HG03571 (cell line): ENCODE measurements around the gene PSPN.
"Not testable (repeated sequence)": the region's sequence is repeated elsewhere in the genome, so short reads cannot be mapped to it uniquely, and the experiment has no call there.

Experiments used
- ATAC-seq: cut with Tn5 transposase; IDR thresholded peaks from one replicate; pipeline ENCODE4 v1.9.1; 2021; ENCODE audit not compliant: unreplicated experiment

The PSPN gene

DNA sequence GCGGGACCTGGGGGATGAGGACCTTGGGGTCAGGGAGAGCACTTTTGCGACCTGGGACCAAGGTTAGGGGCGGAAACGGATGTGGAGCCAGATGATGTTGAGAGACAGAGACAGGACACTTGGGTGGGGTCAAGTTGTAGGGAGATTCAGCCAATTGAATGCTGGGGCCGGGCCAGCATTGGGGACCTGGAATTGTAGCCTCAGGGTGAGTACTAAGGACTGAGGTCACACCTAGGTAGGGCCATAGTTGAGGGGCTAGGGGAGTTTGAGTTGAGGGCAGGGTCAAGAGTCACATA is 2.0 kb downstream of the PSPN start:
- ATAC-seq: no peak

DNA sequence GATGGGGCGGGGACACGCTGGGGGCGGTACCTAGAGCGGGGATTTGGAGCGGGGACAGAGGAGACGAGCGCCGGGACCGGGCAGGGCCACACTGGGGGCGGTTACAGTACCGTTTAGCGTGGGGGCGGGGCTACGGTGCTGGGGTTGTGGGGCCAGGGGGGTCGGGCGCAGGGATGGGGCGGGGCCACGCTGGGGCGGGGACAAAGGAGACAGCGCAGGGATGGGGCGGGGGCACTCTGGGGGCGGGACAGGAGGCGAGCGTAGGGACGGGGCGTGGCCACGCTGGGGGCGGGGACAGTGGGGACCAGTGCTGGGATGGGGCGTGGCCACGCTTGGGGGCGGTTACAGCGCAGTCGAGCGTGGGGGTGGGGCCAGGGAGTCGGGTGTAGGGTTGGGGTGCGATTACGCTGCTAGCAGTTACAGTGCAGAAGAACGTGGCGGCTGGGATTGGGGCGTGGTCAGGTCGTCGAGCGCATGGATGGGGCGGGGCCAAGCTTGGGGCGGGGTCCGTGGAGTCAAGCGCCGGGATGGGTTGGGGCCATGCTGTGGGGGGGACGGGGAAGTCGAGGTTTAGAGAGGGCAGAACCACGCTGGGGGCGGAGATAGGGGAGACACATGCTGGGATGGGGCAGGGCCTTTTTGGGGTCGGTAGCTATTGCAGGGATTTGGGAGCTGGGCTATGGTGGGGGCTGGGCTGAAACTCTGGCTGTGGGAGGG is 2.5 kb downstream of the PSPN start:
- ATAC-seq: peak; percentile 44

DNA sequence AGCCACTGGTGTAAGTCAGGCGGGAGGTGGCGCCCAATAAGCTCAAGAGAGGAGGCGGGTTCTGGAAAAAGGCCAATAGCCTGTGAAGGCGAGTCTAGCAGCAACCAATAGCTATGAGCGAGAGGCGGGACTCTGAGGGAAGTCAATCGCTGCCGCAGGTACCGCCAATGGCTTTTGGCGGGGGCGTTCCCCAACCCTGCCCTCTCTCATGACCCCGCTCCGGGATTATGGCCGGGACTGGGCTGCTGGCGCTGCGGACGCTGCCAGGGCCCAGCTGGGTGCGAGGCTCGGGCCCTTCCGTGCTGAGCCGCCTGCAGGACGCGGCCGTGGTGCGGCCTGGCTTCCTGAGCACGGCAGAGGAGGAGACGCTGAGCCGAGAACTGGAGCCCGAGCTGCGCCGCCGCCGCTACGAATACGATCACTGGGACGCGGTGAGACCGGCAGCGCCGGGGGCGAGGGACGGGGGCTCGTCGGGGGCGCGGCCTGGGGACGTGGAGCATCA is 3.1 kb downstream of the PSPN start, which contains the start of gene ALKBH7:
ALKBH7 (plus strand) TSS at position 201 of the 502 bp plus-strand sequence; CDS start at position 228, 27 bp downstream.
- peak; percentile 59 for ATAC-seq

DNA sequence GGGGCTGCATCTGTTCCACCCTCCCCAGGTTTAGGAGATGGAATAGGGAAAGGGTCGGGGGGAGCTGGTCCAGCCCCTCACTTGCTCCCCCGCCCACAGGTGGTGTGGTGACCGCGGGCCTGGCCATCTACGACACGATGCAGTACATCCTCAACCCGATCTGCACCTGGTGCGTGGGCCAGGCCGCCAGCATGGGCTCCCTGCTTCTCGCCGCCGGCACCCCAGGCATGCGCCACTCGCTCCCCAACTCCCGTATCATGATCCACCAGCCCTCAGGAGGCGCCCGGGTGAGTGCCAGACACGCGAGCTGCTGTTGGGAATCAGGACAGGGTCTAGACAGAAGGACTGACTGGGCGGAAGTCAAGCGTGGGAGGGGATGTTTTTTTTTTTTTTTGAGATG is 11.4 kb downstream of the PSPN start:
- ATAC-seq: no peak

DNA sequence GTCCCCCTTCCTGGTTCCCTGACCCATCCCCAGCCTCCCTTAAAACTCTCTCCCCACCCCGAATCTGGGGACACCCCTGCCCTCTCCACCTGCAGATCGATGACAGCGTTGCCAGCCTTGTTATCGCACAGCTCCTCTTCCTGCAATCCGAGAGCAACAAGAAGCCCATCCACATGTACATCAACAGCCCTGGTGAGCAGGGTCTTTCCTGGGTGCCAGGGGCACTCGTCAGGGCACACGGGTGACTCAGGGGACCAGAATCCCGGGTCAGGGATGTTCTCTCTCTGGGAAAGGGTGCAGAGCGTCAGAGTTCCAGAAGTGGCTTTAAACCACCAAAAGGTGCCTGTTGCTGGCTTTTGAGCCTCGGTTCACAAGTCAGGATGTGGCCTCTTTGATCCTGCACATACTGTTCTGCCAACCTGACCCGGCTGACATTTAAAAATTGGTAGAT is 13.4 kb downstream of the PSPN start:
- ATAC-seq: no peak

DNA sequence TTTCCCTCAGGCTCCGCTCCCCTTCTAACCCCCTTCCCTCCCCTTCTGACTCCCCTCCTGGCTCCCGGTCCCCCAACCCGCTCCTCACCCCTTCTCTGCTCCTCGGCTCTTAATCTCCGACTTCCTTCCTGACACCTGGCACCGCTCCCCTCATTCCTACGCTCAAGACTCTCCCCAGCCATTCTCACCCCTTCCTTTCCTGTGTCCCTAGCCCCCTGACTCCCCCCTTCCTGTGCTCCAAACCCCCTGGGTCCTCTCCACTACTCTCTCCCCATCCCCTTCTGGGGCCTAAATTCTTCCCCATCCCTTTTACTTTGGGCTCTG is 13.7 kb downstream of the PSPN start:
- ATAC-seq: no peak

DNA sequence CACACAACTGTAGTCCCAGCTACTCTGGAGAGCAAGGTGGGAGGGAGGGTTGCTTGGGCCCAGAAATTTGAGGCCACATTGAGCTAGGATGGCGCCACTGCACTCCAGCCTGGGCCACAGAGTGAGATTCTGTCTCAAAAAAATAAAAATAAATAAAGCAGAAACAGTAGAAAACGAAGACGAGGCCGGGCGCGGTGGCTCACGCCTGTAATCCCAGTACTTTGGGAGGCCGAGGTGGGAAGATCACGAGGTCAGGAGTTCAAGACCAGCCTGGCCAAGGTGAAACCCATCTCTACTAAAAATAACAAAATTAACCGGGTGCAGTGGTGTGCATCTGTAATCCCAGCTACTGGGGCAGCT is 14.9 kb downstream of the PSPN start:
- not testable (repeated sequence) for ATAC-seq

DNA sequence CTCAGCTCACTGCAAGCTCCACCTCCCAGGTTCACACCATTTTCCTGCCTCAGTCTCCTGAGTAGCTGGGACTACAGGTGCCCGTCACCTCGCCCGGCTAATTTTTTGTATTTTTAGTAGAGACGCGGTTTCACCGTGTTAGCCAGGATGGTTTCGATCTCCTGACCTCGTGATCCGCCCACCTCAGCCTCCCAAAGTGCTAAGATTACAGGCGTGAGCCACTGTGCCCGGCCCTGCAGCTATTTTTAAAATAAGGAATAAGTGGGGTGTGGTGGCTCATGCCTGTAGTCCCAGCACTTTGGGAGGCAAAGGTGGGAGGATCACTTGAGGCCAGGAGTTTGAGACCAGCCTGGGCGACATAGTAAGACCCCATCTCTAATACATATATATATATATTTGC is 15.3 kb downstream of the PSPN start:
- ATAC-seq: not testable (repeated sequence)

DNA sequence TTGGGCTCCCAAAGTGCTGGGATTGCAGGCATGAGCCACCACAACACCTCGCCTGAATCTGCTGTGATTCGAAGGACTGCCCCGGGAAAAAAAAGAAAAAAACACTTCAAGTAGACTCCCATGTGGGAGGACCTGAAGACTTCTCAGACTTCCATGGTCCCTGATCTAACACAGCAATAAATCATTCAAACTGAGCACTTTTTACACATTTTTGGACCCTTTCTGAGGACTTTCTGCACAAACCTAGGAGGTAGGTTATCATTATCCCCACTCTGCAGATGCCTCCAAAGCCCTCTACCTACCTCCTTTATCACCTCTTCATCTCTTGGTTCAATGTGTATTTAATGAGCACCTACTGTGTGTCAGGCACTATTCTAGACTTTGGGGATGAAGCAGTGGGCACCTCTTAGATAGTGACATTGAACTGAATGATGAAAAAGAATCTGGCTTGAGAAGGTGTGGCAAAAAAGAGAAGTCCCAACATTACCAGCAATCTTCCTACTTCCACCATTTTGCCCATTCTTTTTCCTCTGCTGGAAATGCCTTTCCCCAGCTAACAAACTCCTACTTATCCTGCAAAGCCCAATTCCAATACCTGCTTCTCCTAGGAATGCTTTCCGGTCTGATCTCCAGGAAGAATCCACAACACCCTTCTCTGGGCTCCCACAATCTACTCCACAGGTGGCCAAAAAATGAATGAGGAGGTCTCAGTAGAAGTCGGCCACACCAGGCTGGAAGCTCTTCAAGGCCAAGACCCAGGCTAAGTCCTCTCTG is 16.0 kb downstream of the PSPN start:
- ATAC-seq: no peak

DNA sequence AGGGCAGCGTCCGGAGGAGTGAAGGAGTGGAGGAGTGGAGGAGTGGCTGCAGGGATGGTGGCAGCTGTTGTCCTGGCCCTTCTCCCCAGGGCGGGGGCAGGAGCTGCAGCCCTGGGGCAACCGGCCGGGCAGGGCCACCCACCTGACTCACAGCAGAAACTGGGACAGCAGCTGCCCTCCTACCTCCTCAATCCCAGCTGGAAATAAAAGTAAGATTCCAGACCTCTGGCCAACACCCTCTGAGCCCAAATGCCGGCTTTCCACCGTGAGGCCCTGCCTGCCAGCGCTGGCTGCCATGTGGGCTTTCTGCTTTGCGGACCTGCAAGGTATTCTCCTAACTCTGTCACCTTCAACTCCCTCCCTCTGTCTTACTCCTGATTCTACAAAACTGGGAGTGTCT is 17.7 kb downstream of the PSPN start:
- no peak for ATAC-seq

DNA sequence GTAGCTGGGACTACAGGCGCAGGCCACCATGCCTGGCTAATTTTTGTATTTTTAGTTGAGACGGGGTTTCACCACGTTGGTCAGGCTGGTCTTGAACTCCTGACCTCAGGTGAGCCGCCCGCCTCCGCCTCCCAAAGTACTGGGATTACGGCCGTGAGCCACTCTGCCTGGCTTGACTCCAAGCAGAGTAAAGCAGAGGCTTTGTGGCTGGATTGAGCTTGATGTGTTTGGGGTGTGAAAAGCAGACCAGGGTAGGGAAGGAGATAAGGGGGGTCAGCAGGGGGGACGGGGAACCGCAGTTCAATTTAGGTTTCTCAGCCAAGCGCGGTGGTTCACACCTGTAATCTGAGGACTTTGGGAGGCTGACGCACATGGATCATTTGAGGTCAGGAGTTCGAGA is 18.6 kb downstream of the PSPN start:
- no peak for ATAC-seq

DNA sequence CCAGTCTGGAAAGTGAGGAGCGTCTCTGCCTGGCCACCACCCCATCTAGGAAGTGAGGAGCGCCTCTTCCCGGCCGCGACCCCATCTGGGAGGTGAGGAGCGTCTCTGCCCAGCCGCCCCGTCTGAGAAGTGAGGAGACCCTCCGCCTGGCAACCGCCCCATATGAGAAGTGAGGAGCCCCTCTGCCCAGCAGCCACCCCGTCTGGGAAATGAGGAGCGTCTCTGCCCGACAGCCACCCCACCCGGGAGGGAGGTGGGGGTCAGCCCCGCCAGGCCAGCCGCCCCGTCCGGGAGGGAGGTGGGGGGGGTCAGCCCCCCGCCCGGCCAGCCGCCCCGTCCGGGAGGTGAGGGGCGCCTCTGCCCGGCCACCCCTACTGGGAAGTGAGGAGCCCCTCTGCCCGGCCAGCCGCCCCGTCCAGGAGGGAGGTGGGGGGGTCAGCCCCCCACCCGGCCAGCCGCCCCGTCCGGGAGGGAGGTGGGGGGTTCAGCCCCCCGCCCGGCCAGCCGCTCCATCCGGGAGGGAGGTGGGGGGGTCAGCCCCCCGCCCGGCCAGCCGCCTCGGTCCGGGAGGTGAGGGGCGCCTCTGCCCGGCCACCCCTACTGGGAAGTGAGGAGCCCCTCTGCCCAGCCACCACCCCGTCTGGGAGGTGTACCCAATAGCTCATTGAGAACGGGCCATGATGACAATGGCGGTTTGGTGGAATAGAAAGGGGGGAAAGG is 20.3 kb downstream of the PSPN start:
- ATAC-seq: not testable (repeated sequence)

DNA sequence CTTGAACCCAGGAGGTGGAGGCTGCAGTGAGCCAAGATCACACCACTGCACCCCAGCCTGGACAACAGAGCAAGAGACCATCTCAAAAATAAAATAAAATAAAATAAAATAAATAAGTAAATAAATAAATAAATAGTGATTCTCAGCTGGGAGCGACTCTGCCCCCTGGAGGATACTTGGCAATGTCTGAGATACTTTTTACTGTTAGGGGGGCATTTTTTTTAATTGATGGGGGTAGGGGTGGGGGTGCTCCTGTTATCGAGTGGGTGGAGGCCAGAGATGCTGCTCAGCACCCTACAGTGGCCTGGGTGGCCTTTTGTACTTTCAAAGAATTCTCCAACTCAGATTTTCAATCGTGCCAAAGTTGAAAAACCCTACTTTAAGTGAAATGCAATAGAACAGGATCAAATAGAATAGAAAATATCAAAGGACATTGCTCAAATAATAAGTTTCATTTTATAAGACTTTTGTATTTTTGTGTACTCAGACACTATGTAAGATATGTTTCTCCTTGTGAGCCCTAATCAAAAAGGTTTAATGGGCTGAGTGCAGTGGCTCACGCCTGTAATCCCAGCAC is 21.5 kb downstream of the PSPN start:
- no peak for ATAC-seq

DNA sequence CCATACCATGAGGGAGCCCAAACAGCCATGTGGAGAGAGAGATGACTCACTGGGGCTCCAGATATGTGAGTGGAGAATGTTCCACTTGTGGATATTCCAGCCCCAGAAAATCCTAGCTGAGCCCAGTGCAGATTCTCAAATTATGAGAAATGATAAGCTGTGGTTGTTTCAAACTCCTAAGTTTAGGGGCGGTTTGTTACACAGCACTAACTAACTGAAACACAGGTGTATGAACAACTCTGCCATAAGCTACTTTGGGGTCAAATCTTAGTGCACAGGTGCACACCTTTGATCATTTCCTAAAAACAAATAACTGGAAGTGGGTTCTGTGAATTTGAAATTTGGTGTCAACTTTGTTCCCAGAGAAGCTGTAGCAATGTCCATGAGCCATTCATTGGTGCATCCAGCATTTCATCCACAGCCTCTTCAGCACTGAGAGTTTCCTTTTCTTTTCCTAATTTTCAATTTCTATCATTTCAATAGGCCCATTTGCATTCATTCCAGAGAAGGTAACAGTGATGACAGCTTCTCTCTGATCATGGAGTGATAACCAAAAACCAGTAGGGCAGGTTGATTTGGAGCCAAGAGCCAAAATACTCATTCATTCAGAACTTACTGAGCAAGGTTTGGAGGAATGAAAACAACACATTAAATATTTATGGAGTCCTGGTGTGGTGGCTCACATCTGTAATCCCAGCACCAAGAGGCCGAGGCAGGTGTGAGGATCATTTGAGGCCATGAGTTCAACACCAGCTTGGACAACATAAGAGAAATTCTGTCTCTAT is 23.2 kb downstream of the PSPN start:
- no peak for ATAC-seq

DNA sequence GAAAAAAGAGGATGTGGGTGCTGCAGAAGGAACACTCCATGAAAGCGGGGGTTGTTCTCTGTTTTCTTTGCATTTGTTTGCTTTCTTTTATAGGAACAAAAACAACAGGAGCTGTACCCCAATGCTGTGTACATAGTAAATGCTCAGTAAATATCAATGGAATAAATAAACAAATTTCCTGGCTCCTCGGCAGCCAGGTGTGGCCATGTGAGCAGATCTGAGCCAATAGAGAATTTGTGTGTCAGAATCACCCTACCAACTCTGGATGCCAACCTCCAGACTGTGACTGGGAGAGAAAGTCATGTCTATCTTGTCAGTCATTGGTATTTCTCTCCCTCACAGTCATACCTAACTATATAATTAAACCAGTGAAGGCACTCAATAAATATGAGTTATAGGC is 25.0 kb downstream of the PSPN start:
- no peak for ATAC-seq

DNA sequence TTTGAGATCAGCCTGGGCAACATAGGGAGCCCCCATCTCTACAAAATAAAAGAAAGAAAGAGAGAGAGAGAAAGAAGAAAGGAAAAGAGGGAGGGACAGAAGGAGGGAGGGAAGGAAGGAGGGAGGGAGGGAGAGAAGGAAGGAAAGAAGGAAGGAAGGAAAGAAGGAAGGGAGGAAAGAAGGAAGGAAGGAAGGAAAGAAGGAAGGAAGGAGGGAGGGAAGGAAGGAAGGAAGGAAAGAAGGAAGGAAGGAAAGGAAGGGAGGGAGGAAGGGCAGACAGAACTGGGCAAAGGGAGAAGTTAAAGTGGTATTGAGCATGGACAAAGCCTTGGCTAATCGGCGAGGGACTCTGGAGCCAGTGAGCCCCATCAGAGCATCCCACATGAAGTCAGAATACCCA is 26.5 kb downstream of the PSPN start:
- ATAC-seq: not testable (repeated sequence)

DNA sequence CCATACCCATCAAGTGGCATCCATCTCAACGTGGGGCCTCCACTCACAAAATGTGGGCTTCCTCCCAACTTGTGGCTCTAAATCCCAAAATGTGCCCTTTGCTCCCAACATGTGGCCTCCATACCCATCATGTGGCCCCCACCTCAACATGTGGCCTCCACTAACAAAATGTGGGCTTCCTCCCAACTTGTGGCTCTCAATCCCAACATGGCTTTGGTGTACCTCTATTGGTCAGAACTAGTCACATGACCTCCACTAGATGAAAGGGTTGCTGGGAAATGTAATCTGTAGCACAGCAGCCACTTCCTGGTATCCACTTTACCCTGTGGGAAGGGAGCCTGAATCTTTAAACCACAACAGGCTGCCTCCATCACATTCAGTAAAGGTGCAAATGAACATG is 32.3 kb downstream of the PSPN start:
- ATAC-seq: no peak

DNA sequence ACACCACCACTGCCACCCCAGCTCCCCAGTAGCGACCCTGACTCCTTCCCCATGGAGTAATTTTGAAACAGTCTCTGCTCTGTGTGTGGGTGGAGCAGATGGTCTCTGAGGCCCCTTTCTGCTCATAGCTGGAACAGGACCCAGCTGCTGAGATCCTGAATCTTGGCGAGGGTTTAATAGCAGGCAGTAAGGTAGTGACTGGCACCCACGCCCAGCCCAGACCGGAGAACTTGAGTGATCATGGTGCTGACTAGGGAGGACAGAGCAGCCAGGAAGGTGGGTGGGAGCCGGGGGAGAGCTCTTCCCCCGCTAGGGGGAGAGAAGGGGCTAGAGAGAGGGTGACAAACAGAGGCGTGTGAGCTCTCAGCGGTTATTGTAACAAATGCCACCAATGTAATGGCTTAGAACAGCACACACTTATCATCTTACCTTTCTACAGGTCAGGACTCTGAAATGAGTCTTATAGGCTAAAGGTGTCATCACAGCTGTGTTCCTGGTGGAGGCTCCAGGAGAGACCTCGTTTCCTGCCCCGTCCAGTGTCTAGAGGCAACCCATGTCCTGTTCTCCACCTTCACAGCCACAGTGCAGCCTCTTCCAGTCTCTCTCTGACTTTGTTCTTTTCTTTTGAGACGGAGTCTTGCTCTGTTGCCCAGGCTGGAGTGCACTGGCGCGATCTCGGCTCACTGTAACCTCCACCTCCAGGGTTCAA is 35.1 kb downstream of the PSPN start:
- ATAC-seq: no peak

DNA sequence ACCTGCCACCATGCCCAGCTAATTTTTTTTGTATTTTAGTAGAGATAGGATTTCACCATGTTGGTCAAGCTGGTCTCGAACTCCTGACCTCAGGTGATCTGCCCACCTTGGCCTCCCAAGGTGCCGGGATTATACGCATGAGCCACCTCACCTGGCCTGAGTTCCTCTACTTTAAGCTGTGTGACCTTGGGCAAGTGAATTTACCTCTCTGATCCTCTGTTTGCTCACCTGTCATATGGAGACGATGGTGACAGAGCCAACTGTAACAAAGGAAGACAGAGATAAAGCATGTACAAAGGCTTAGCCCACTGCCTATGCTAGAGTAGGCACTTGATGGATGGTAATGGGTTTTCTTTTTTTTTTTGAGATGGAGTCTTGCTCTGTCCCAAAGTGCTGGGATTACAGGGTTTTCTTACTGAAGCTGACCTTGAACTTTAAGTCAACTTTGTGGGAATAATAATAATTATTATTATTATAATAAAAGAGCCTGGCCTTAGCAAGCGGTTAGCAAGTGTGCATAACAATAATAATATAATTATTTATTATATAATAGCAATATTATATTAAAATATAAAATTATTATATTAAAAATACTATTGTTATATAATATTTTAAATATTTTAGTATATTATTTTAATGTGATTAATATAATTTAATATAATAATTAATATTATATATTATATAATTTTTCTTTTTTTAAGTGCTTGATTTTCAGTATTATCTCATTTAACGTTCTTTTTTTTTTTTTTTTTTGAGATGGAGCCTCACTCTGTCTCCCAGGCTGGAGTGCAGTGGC is 41.0 kb downstream of the PSPN start:
- no peak for ATAC-seq
